GM06990 (cell line): ENCODE data around the gene DCBLD1.

Experiments used
- DNase-seq: peaks from one replicate; pipeline ENCODE4 v3.0.0-alpha.2; 2011; ENCODE audit not compliant: insufficient read length; ENCODE audit errors: extremely low read depth
- H3K27me3 ChIP-seq: replicated peaks from 2 replicates; pipeline ENCODE4 v1.6.0; 2011; ENCODE audit warnings: low read length; ENCODE audit not compliant: control insufficient read depth, insufficient read depth
- H3K36me3 ChIP-seq: 2 replicates; pipeline ENCODE4 v1.5.1; 2011; ENCODE audit warnings: low read length; ENCODE audit not compliant: control insufficient read depth, insufficient read depth
- H3K4me3 ChIP-seq: replicated peaks from 2 replicates; pipeline ENCODE4 v1.5.1; 2011; ENCODE audit warnings: low read depth, mild to moderate bottlenecking, control low read depth, low read length
- TF ChIP-seq, protein P1 (sequence below): IDR thresholded peaks from 2 replicates; pipeline ENCODE4 v1.5.1; 2011; ENCODE audit warnings: low read length, control low read depth, mild to moderate bottlenecking, inconsistent platforms; ENCODE audit not compliant: insufficient read depth, poor library complexity, severe bottlenecking

Gene DCBLD1

GRCh38 chr6:117550078-117550600 is 67.7 kb downstream of the DCBLD1 start:
- no peaks in the 10 kb centered on the region for H3K27me3 ChIP-seq
- no peak for DNase-seq
- TF ChIP-seq, protein P1, sequence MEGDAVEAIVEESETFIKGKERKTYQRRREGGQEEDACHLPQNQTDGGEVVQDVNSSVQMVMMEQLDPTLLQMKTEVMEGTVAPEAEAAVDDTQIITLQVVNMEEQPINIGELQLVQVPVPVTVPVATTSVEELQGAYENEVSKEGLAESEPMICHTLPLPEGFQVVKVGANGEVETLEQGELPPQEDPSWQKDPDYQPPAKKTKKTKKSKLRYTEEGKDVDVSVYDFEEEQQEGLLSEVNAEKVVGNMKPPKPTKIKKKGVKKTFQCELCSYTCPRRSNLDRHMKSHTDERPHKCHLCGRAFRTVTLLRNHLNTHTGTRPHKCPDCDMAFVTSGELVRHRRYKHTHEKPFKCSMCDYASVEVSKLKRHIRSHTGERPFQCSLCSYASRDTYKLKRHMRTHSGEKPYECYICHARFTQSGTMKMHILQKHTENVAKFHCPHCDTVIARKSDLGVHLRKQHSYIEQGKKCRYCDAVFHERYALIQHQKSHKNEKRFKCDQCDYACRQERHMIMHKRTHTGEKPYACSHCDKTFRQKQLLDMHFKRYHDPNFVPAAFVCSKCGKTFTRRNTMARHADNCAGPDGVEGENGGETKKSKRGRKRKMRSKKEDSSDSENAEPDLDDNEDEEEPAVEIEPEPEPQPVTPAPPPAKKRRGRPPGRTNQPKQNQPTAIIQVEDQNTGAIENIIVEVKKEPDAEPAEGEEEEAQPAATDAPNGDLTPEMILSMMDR: no peak
- H3K4me3 ChIP-seq: no peak overlapping the region
- peaks cover 4% of the 10 kb centered on the region for H3K36me3 ChIP-seq

DNA sequence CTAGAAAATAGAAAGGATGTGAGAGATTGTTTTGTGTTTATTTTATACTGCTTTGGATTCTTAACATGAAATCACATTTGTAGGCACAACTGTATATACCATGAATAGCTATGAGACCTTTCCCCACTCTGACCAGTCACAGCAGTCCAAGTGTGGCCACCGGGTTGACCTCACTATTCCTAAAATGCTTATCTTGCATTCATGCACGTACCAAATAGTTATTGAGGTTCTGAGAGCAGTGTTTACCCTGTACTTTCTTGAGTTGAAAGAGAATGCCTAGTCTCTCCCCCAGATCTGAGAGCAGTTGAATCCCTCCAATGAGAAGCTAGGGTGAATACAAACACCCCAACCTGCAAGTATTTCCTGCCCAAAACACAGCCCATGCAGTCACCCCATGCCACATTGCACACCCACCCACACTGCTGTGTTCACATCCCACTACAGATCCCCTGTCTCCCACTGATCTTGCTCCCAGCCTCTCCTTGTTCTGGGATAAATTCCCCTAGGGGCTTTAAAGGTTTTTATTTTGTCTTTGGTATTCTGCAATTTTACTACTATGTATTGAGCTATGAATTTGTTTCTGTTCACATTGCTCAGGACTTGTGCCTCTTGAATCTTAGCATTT is 68.3 kb downstream of the DCBLD1 start:
- Histone ChIP-seq H3K36me3 (peaks cover 4% of the 10 kb centered on the region), H3K4me3 (no peak overlapping the region), H3K27me3 (no peaks in the 10 kb centered on the region)
- no peak for DNase-seq
- TF ChIP-seq, protein P1: no peak

DNA sequence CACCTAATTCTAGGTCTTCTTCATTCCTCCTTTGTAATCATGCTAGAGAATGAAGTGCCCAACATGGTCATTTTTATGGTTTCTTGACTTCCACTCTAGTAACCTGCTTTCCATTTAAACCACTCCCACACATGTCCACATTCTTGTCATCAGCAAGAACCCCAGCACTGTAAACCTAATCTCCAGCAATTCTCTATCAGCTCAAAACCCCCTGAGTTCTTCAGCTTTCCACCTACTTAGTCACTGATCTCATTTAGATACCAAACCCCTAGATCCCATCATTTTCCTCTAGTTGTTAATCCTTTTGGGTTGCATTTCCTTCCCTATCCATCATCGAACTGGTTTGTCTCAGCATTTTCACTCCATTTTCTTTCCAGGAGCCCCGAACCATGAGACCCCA is 70.1 kb downstream of the DCBLD1 start:
- TF ChIP-seq, protein P1: no peak
- Histone ChIP-seq H3K36me3 (peaks cover 3% of the 10 kb centered on the region), H3K27me3 (no peaks in the 10 kb centered on the region), H3K4me3 (no peak overlapping the region)
- no peak for DNase-seq

GRCh38 chr6:117553142-117553541 is 70.7 kb downstream of the DCBLD1 start:
- no peak for DNase-seq

GRCh38 chr6:117555262-117555849 is 72.9 kb downstream of the DCBLD1 start:
- DNase-seq: no peak

More at GRCh38 chr6:117553142-117553541, 70.7 kb downstream of the DCBLD1 start:
- peaks cover under 1% of the 10 kb centered on the region for H3K36me3 ChIP-seq
- H3K4me3 ChIP-seq: no peak overlapping the region
- TF ChIP-seq, protein P1: no peak
- H3K27me3 ChIP-seq: no peaks in the 10 kb centered on the region

More at GRCh38 chr6:117555262-117555849, 72.9 kb downstream of the DCBLD1 start:
- no peaks in the 10 kb centered on the region for H3K27me3 ChIP-seq
- no peak overlapping the region for H3K4me3 ChIP-seq
- TF ChIP-seq, protein P1: no peak
- no peaks in the 10 kb centered on the region for H3K36me3 ChIP-seq
